ENCODE data around the gene DES. TPM values are rescaled to one million over a fixed set of nuclear protein-coding genes. Genes with fewer than 3 reads are reported as not detected.

DES gene
- total and polyA plus RNA-seq, 4 donors: 23.9 to 108 (median 57.9) TPM

DNA sequence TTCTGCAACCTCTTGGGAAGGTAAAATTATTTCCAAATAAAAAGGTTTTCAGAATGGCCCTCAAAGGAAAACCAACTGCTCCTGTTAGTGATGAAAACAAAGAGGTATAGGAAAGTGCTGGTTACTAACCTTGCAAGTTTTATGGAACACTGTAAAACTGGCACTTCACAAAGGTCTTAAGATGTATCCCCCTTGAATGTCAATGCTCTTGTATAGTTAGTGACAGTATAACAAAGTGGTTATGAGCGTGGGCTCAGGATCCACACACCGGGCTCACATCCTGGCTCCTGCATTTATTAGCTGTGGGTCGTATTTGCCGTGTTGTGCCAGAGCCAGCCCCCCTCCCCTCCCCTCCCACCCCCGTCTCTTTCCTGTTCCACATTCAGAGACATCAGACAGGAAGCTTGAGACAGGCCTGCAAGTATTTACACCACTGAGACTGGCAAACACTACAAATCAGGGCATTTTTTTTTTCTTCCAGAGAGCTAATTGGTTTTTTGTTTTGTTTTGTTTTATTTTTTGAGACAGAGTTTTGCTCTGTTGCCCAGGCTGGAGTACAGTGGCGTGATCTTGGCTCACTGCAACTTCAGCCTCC lies 21.2 kb upstream of the DES start:
- ATAC-seq (ENCODE audit: insufficient read depth, low FRiP score): no peak
- Histone ChIP-seq H3K36me3 (ENCODE audit: control insufficient read depth in 4 of 4, insufficient read depth in 4 of 4, low read length in 4 of 4) (no peaks in the 10 kb centered on the region), H3K27ac (ENCODE audit: low read depth in 1 of 2, low read length in 1 of 2) (no peak overlapping the region), H3K27me3 (ENCODE audit: control insufficient read depth in 3 of 3, insufficient read depth in 3 of 3, low read length in 2 of 3) (no peaks in the 10 kb centered on the region), H3K4me1 (ENCODE audit: control insufficient read depth in 5 of 5, insufficient read depth in 5 of 5, low read length in 5 of 5) (peaks cover 0 to 17% (median 0%) of the 10 kb centered on the region in 5 donors), H3K4me3 (no peak overlapping the region), H3K9me3 (ENCODE audit: control insufficient read depth in 4 of 4, insufficient read depth in 3 of 4, low read length in 3 of 4) (no peaks in the 10 kb centered on the region), H3K9ac (ENCODE audit: insufficient read depth in 1 of 2, low read length in 2 of 2) (no peak overlapping the region)
- DNase-seq: peak in 1 of 3 donors; percentile 19
- TF ChIP-seq, protein P1, sequence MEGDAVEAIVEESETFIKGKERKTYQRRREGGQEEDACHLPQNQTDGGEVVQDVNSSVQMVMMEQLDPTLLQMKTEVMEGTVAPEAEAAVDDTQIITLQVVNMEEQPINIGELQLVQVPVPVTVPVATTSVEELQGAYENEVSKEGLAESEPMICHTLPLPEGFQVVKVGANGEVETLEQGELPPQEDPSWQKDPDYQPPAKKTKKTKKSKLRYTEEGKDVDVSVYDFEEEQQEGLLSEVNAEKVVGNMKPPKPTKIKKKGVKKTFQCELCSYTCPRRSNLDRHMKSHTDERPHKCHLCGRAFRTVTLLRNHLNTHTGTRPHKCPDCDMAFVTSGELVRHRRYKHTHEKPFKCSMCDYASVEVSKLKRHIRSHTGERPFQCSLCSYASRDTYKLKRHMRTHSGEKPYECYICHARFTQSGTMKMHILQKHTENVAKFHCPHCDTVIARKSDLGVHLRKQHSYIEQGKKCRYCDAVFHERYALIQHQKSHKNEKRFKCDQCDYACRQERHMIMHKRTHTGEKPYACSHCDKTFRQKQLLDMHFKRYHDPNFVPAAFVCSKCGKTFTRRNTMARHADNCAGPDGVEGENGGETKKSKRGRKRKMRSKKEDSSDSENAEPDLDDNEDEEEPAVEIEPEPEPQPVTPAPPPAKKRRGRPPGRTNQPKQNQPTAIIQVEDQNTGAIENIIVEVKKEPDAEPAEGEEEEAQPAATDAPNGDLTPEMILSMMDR (IDR thresholded peaks at IDR 0.05; ENCODE audit: control extremely low read depth, extremely low read depth): no peak
- 28 to 41% methylated on average over 6 of the region's 6 CpGs for WGBS, 2 donors

DNA sequence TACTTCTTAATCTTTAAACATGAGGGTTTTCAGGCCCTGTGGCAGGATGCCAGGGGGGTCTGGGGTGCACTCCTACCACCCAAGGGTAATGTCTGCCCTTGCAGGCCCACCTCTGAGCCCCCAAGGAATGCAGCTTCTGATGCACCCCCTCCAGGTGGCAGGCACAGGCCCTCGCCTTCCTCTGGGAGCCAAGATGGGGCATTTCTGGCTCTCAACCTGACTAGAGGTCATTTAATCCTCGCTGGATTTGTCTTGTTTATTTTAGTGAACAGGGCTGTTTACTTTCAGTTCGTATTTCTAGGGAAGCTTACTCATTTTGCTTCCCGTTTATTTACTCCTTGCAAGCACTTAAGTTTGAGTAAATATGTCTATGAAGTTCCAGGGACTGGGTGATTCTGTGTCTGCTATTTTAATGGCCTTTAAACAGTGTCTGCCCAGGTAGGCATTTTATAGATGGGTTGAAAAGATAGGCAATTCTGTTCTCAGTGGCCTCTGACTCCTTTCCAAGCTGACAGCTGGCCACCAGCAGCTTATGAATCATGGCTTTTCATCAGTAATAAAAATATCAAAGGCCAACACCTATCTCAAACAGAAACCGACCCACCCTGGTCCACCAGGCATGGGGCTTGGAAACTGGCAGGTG lies 19.3 kb upstream of the DES start:
- Histone ChIP-seq H3K9me3 (ENCODE audit: control insufficient read depth in 4 of 4, insufficient read depth in 3 of 4, low read length in 3 of 4) (no peaks in the 10 kb centered on the region), H3K4me3 (no peak overlapping the region), H3K4me1 (ENCODE audit: control insufficient read depth in 5 of 5, insufficient read depth in 5 of 5, low read length in 5 of 5) (peaks cover 0 to 21% (median 0%) of the 10 kb centered on the region in 5 donors), H3K9ac (ENCODE audit: insufficient read depth in 1 of 2, low read length in 2 of 2) (no peak overlapping the region), H3K27ac (ENCODE audit: low read depth in 1 of 2, low read length in 1 of 2) (peak overlapping the region in 1 of 2 donors; percentile 14), H3K36me3 (ENCODE audit: control insufficient read depth in 4 of 4, insufficient read depth in 4 of 4, low read length in 4 of 4) (no peaks in the 10 kb centered on the region), H3K27me3 (ENCODE audit: control insufficient read depth in 3 of 3, insufficient read depth in 3 of 3, low read length in 2 of 3) (no peaks in the 10 kb centered on the region)
- peak in 2 of 3 donors; percentile 46 to 54 for DNase-seq
- ATAC-seq (ENCODE audit: insufficient read depth, low FRiP score): no peak
- whole genome bisulfite sequencing, 2 donors: 47 to 70% methylated on average over 5 of the region's 5 CpGs
- TF ChIP-seq, protein P1 (IDR thresholded peaks at IDR 0.05; ENCODE audit: control extremely low read depth, extremely low read depth): no peak

DNA sequence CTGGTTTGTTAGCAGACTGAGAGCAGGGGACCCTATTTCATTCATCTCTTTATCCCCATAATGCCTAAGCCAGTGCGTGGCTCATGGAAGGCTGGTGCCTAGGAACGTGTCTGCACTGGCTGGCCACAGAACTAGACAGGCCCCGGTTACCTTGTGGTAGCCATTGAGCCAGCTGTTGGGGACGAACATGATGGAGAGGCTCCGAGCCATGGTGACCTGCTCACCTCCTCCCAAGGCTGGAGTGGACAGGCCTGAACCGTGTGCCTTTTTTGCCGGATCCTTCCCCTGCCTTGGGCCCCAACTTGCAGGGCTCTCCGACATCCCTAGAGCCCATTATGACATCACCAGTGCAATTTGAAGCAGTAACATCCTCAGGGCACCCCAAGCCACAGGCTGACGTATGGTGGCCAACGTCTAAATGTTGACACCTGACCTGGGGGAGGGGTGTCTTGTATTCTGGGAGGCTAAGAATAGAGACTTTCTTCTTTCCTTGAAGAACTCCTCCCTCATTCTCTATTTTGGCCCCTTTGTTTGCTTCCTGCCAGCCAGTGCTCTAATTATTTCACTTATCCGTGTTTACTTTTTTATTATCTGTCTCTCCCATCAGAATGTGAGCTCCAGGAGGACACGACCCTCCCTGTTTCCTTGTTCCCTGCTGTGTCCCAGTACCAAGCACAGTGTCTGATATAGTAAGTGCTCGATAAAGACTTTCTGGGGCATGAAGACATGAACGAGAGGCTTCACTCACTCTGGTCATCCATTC lies 18.3 kb upstream of the DES start:
- Histone ChIP-seq H3K27ac (ENCODE audit: low read depth in 1 of 2, low read length in 1 of 2) (no peak overlapping the region), H3K27me3 (ENCODE audit: control insufficient read depth in 3 of 3, insufficient read depth in 3 of 3, low read length in 2 of 3) (no peaks in the 10 kb centered on the region), H3K9me3 (ENCODE audit: control insufficient read depth in 4 of 4, insufficient read depth in 3 of 4, low read length in 3 of 4) (no peaks in the 10 kb centered on the region), H3K4me1 (ENCODE audit: control insufficient read depth in 5 of 5, insufficient read depth in 5 of 5, low read length in 5 of 5) (peaks cover 0 to 21% (median 0%) of the 10 kb centered on the region in 5 donors), H3K36me3 (ENCODE audit: control insufficient read depth in 4 of 4, insufficient read depth in 4 of 4, low read length in 4 of 4) (no peaks in the 10 kb centered on the region), H3K9ac (ENCODE audit: insufficient read depth in 1 of 2, low read length in 2 of 2) (no peak overlapping the region), H3K4me3 (no peak overlapping the region)
- TF ChIP-seq, protein P1 (IDR thresholded peaks at IDR 0.05; ENCODE audit: control extremely low read depth, extremely low read depth): no peak
- ATAC-seq (ENCODE audit: insufficient read depth, low FRiP score) (no peak), DNase-seq (no peak)
- 65 to 67% methylated on average over 14 of the region's 14 CpGs for WGBS, 2 donors

All from lung (tissue), 12 donors.